Measurements from ENCODE around the gene DHODH. TPM values are rescaled to one million over a fixed set of nuclear protein-coding genes. Genes with fewer than 3 reads are reported as not detected.
"Not testable (repeated sequence)": the region's sequence is repeated elsewhere in the genome, so short reads cannot be mapped to it uniquely, and the experiment has no call there.

Gene DHODH
- total RNA-seq, 1 donor from 2014 or later, result 8.6 TPM

DNA sequence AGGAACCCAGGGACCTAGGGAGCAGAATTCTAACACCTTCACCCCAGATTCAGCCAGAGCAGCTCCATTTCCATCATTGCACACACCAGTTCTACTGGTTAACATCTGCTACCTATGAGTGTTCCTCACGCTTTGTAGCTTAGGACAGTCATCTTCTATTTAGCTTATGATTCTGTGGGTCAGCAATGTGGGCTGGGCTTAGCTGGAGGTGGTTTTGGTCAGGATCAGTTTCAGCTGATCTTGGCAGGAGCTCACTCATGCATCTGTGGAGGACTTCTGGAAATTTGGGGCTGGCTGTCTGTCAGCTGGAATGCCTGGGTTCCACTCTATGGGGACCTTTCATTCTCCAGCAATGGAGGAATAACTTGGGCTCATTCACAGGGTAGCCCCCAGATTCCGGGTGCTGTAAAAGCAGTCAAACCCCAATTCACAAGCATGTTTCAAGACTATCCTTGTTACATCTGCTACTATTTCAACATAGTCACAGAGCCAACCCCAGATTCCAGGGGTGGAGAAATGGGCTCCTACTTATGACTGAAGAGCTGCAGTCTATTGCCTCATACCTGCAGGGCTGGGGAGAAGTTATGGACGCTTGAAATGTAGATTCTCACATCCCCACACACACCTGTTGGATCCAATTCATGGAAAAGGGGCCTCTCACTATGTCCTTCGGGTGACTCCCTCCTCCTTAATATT lies 42.4 kb downstream of the DHODH start:
- no peak overlapping the region for H3K4me3 ChIP-seq
- TF ChIP-seq CTCF (IDR thresholded peaks at IDR 0.05), result no peak
- peaks cover 0 to 6% of the 10 kb centered on the region in 2 donors for H3K9me3 ChIP-seq
- no peak overlapping the region for H3K27ac ChIP-seq
- no peaks in the 10 kb centered on the region for H3K27me3 ChIP-seq
- DNase-seq (ENCODE audit: low spot score in 2 of 2), result no peak
- intact Hi-C loops (cut with DNase I), result no loop called here
- no peaks in the 10 kb centered on the region for H3K4me1 ChIP-seq
- no peaks in the 10 kb centered on the region for H3K36me3 ChIP-seq

GRCh38 chr16:72051818-72052217 lies 43.3 kb downstream of the DHODH start:
- no peaks in the 10 kb centered on the region for H3K4me1 ChIP-seq

DNA sequence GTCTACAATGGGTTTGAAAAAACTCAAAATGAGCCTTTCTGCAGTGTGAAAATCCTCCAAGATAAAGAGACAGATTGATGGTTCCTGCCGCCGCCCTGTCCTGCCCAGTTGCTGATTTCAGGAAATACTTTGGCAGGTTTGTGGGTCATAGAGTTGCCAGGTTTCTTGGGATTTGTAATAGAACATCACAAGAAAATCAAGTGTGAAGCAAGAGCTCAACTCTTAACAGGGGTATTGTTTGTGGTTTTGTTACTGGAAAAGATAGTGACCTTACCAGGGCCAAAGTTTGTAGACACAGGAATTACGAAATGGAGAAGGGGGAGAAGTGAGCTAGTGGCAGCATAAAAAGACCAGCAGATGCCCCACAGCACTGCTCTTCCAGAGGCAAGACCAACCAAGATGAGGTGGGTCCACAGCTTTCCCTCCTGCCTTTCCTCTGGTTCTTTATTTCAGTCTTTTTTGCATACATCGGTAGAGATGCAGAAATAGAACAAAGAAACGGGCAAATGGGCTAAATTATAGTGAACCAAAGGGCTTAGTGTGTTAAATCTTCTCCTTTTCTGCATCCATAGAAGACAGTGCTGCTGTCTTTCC lies 45.8 kb downstream of the DHODH start, which contains the start of gene HP:
Gene HP, plus strand, starts transcription at position 252 of the 594 bp plus-strand sequence. Its CDS starts 148 bp downstream, at position 400.
- DNase-seq (ENCODE audit: low spot score in 2 of 2); intact Hi-C loops (cut with DNase I); H3K36me3 ChIP-seq; H3K27me3 ChIP-seq; H3K9me3 ChIP-seq; H3K4me1 ChIP-seq; H3K27ac ChIP-seq; H3K4me3 ChIP-seq: not testable (repeated sequence)

More at GRCh38 chr16:72051818-72052217, 43.3 kb downstream of the DHODH start:
- Histone ChIP-seq H3K9me3 (peaks cover 0 to 6% of the 10 kb centered on the region in 2 donors), H3K27ac (no peak overlapping the region), H3K4me3 (no peak overlapping the region), H3K27me3 (no peaks in the 10 kb centered on the region), H3K36me3 (no peaks in the 10 kb centered on the region)
- intact Hi-C loops (cut with DNase I), result no loop called here
- no peak for TF ChIP-seq CTCF (IDR thresholded peaks at IDR 0.05)
- DNase-seq (ENCODE audit: low spot score in 2 of 2), result no peak

DNA sequence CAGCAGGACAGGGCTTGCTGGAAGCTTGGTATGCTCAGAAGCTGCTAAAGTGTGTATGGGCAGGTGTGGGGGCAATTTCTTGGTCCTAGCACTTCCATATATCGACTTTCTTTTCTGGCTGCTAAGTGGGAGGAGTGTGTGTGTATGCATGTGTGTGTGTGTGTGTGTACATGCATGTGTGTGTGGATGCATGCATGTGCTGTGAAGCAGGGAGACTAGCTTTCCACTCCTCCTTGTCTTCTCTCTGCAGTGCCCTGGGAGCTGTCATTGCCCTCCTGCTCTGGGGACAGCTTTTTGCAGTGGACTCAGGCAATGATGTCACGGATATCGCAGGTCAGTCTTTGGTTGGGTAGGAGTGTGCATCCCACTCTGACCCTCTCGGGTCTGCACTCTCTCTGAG lies 47.4 kb downstream of the DHODH start:
- no peak for DNase-seq (ENCODE audit: low spot score in 2 of 2)
- no peaks in the 10 kb centered on the region for H3K36me3 ChIP-seq
- H3K9me3 ChIP-seq, result no peaks in the 10 kb centered on the region
- no peaks in the 10 kb centered on the region for H3K4me1 ChIP-seq
- TF ChIP-seq CTCF (IDR thresholded peaks at IDR 0.05), result no peak
- intact Hi-C loops (cut with DNase I), result no loop called here
- no peak overlapping the region for H3K4me3 ChIP-seq
- no peak overlapping the region for H3K27ac ChIP-seq
- H3K27me3 ChIP-seq, result no peaks in the 10 kb centered on the region

- intact Hi-C loops (cut with DNase I); H3K36me3 ChIP-seq; H3K9me3 ChIP-seq; DNase-seq (ENCODE audit: low spot score in 2 of 2); H3K27ac ChIP-seq; H3K4me3 ChIP-seq; H3K27me3 ChIP-seq; H3K4me1 ChIP-seq: not testable (repeated sequence)
These were observed 48.8 kb downstream of the DHODH start for GRCh38 chr16:72057313-72057712.

DNA sequence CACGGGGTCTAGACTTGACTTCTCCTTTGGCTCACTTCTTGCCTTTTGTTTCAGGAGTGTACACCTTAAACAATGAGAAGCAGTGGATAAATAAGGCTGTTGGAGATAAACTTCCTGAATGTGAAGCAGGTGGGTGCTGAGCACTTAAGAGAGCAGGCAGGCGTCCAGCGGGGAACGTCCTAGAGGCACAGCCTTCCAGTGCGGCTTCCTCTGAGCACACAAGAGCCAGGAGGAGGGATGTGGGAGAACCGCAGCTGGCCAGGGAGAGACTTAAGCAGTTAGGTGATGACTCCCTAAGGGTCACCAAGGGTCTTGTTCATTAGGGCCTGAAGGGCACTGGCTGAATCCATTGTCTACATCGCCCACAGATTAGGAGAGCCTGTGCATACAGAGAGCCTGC lies 50.5 kb downstream of the DHODH start:
- H3K36me3 ChIP-seq; DNase-seq (ENCODE audit: low spot score in 2 of 2); H3K4me1 ChIP-seq; intact Hi-C loops (cut with DNase I); H3K27me3 ChIP-seq; H3K27ac ChIP-seq; H3K9me3 ChIP-seq; H3K4me3 ChIP-seq: not testable (repeated sequence)

GRCh38 chr16:72060405-72060804 lies 51.9 kb downstream of the DHODH start:
- no peaks in the 10 kb centered on the region for H3K27me3 ChIP-seq
- intact Hi-C loops (cut with DNase I), result no loop called here
- H3K4me3 ChIP-seq, result no peak overlapping the region
- no peak for DNase-seq (ENCODE audit: low spot score in 2 of 2)
- H3K27ac ChIP-seq, result no peak overlapping the region
- no peaks in the 10 kb centered on the region for H3K9me3 ChIP-seq
- TF ChIP-seq CTCF (IDR thresholded peaks at IDR 0.05), result no peak
- H3K4me1 ChIP-seq, result no peaks in the 10 kb centered on the region
- H3K36me3 ChIP-seq, result no peaks in the 10 kb centered on the region
